Measurements from ENCODE around the gene A4GALT.

GRCh38 chr22:42654436-42655073 lies 66.1 kb downstream of the A4GALT start:
- TF ChIP-seq POLR2A (IDR thresholded peaks at IDR 0.05; ENCODE audit: insufficient read depth in 1 of 2, low read depth in 2 of 2, low read length in 2 of 2) (no peak), ZKSCAN5 (CRISPR knock-in tag; IDR thresholded peaks at IDR 0.05) (no peak)

Measured in HepG2 (cell line).